Measurements from ENCODE around the gene MRGPRX1.
A peak's percentile ranks its signal among the peaks of the same experiment; 100 is the strongest.

Gene MRGPRX1

GRCh38 chr11:18974192-18974591, 35.0 kb upstream of the MRGPRX1 start:
- Histone ChIP-seq H2BK5ac (ENCODE audit: low read depth, low read length, poor library complexity) (no peak overlapping the region), H3K27ac (ENCODE audit: low read depth, low read length) (no peak overlapping the region), H3K23ac (ENCODE audit: low read length) (no peak overlapping the region), H3K79me1 (ENCODE audit: low read length) (no peaks in the 10 kb centered on the region), H2AK5ac (ENCODE audit: low read length) (no peak overlapping the region), H2BK12ac (ENCODE audit: low read length) (no peak overlapping the region), H4K8ac (ENCODE audit: low read depth, low read length) (no peak overlapping the region), H3K9ac (ENCODE audit: low read length) (no peak overlapping the region), H3K4me3 (ENCODE audit: low read depth, low read length) (no peak overlapping the region), H3K9me3 (ENCODE audit: insufficient read depth, low read depth, low read length) (peaks cover 4% of the 10 kb centered on the region), H3K36me3 (ENCODE audit: control insufficient read depth in 1 of 2, insufficient read depth in 2 of 2, low read length in 2 of 2) (no peaks in the 10 kb centered on the region), H3K18ac (ENCODE audit: low read length) (no peak overlapping the region), H3K4me2 (ENCODE audit: low read length) (no peak overlapping the region), H3K4me1 (ENCODE audit: control insufficient read depth in 1 of 2, insufficient read depth in 2 of 2, low read length in 2 of 2) (peaks cover 0 to 2% of the 10 kb centered on the region in 2 experiments), H3K27me3 (ENCODE audit: insufficient read depth, low read length) (no peaks in the 10 kb centered on the region), H2AFZ (ENCODE audit: insufficient read depth, low read length, poor library complexity) (no peak overlapping the region), H4K12ac (ENCODE audit: low read depth, low read length) (no peak overlapping the region), H2BK120ac (ENCODE audit: insufficient read depth, low read length, poor library complexity) (no peak overlapping the region), H3K79me2 (ENCODE audit: control insufficient read depth, insufficient read depth, low read length, poor library complexity) (no peaks in the 10 kb centered on the region), H3K4ac (ENCODE audit: low read depth, low read length) (no peak overlapping the region), H4K91ac (ENCODE audit: low read depth, low read length) (no peak overlapping the region), H3K14ac (ENCODE audit: low read length) (no peak overlapping the region)
- no CpG with 5 or more reads among the region's 1 CpG for WGBS (ENCODE audit: extremely low coverage, insufficient coverage, insufficient read length)
- peak in 1 of 2 donors; percentile 1 for DNase-seq

GRCh38 chr11:18972336-18972735, 33.1 kb upstream of the MRGPRX1 start:
- no CpG with 5 or more reads among the region's 16 CpGs for WGBS (ENCODE audit: extremely low coverage, insufficient coverage, insufficient read length)
- Histone ChIP-seq H3K9me3 (ENCODE audit: insufficient read depth, low read depth, low read length) (peaks cover 4% of the 10 kb centered on the region), H2BK12ac (ENCODE audit: low read length) (no peak overlapping the region), H4K8ac (ENCODE audit: low read depth, low read length) (no peak overlapping the region), H2AFZ (ENCODE audit: insufficient read depth, low read length, poor library complexity) (no peak overlapping the region), H3K27me3 (ENCODE audit: insufficient read depth, low read length) (no peaks in the 10 kb centered on the region), H2BK120ac (ENCODE audit: insufficient read depth, low read length, poor library complexity) (no peak overlapping the region), H4K91ac (ENCODE audit: low read depth, low read length) (no peak overlapping the region), H3K4me3 (ENCODE audit: low read depth, low read length) (no peak overlapping the region), H3K18ac (ENCODE audit: low read length) (no peak overlapping the region), H3K4me2 (ENCODE audit: low read length) (no peak overlapping the region), H3K27ac (ENCODE audit: low read depth, low read length) (no peak overlapping the region), H3K4me1 (ENCODE audit: control insufficient read depth in 1 of 2, insufficient read depth in 2 of 2, low read length in 2 of 2) (peaks cover 0 to 2% of the 10 kb centered on the region in 2 experiments), H4K12ac (ENCODE audit: low read depth, low read length) (no peak overlapping the region), H3K36me3 (ENCODE audit: control insufficient read depth in 1 of 2, insufficient read depth in 2 of 2, low read length in 2 of 2) (no peaks in the 10 kb centered on the region), H3K79me2 (ENCODE audit: control insufficient read depth, insufficient read depth, low read length, poor library complexity) (no peaks in the 10 kb centered on the region), H3K79me1 (ENCODE audit: low read length) (no peaks in the 10 kb centered on the region), H3K14ac (ENCODE audit: low read length) (no peak overlapping the region), H3K4ac (ENCODE audit: low read depth, low read length) (no peak overlapping the region), H3K23ac (ENCODE audit: low read length) (no peak overlapping the region), H2BK5ac (ENCODE audit: low read depth, low read length, poor library complexity) (no peak overlapping the region), H2AK5ac (ENCODE audit: low read length) (no peak overlapping the region), H3K9ac (ENCODE audit: low read length) (no peak overlapping the region)
- no peak for DNase-seq

- no peak overlapping the region for H4K12ac ChIP-seq (ENCODE audit: low read depth, low read length)
- no peak overlapping the region for H3K4ac ChIP-seq (ENCODE audit: low read depth, low read length)
- no peaks in the 10 kb centered on the region for H3K79me2 ChIP-seq (ENCODE audit: control insufficient read depth, insufficient read depth, low read length, poor library complexity)
- H2BK12ac ChIP-seq (ENCODE audit: low read length) = no peak overlapping the region
- H3K79me1 ChIP-seq (ENCODE audit: low read length) = no peaks in the 10 kb centered on the region
- H3K9ac ChIP-seq (ENCODE audit: low read length) = no peak overlapping the region
- H3K4me2 ChIP-seq (ENCODE audit: low read length) = no peak overlapping the region
- H3K27me3 ChIP-seq (ENCODE audit: insufficient read depth, low read length) = no peaks in the 10 kb centered on the region
- WGBS (ENCODE audit: extremely low coverage, insufficient coverage, insufficient read length) = no CpG with 5 or more reads among the region's 3 CpGs
- DNase-seq = no peak
- H4K91ac ChIP-seq (ENCODE audit: low read depth, low read length) = no peak overlapping the region
- H2BK120ac ChIP-seq (ENCODE audit: insufficient read depth, low read length, poor library complexity) = no peak overlapping the region
- H3K18ac ChIP-seq (ENCODE audit: low read length) = no peak overlapping the region
- no peak overlapping the region for H3K23ac ChIP-seq (ENCODE audit: low read length)
- H3K4me3 ChIP-seq (ENCODE audit: low read depth, low read length) = no peak overlapping the region
- peaks cover 0 to 2% of the 10 kb centered on the region in 2 experiments for H3K4me1 ChIP-seq (ENCODE audit: control insufficient read depth in 1 of 2, insufficient read depth in 2 of 2, low read length in 2 of 2)
- H3K36me3 ChIP-seq (ENCODE audit: control insufficient read depth in 1 of 2, insufficient read depth in 2 of 2, low read length in 2 of 2) = no peaks in the 10 kb centered on the region
- no peak overlapping the region for H3K27ac ChIP-seq (ENCODE audit: low read depth, low read length)
- H3K14ac ChIP-seq (ENCODE audit: low read length) = no peak overlapping the region
- no peak overlapping the region for H2BK5ac ChIP-seq (ENCODE audit: low read depth, low read length, poor library complexity)
- no peak overlapping the region for H4K8ac ChIP-seq (ENCODE audit: low read depth, low read length)
- no peak overlapping the region for H2AK5ac ChIP-seq (ENCODE audit: low read length)
- no peak overlapping the region for H2AFZ ChIP-seq (ENCODE audit: insufficient read depth, low read length, poor library complexity)
- H3K9me3 ChIP-seq (ENCODE audit: insufficient read depth, low read depth, low read length) = peaks cover 4% of the 10 kb centered on the region
Measured at GRCh38 chr11:18969720-18970119, 30.5 kb upstream of the MRGPRX1 start.

GRCh38 chr11:18958221-18958910, 19.2 kb upstream of the MRGPRX1 start:
- WGBS (ENCODE audit: extremely low coverage, insufficient coverage, insufficient read length) = no CpG with 5 or more reads among the region's 1 CpG
- no peak overlapping the region for H4K91ac ChIP-seq (ENCODE audit: low read depth, low read length)

More at GRCh38 chr11:18958221-18958910, 19.2 kb upstream of the MRGPRX1 start:
- H2BK5ac ChIP-seq (ENCODE audit: low read depth, low read length, poor library complexity) = no peak overlapping the region
- no peaks in the 10 kb centered on the region for H3K36me3 ChIP-seq (ENCODE audit: control insufficient read depth in 1 of 2, insufficient read depth in 2 of 2, low read length in 2 of 2)
- no peak overlapping the region for H3K23ac ChIP-seq (ENCODE audit: low read length)
- H2AFZ ChIP-seq (ENCODE audit: insufficient read depth, low read length, poor library complexity) = no peak overlapping the region
- H2BK12ac ChIP-seq (ENCODE audit: low read length) = no peak overlapping the region
- no peak overlapping the region for H3K9ac ChIP-seq (ENCODE audit: low read length)
- no peak overlapping the region for H2AK5ac ChIP-seq (ENCODE audit: low read length)
- H3K79me2 ChIP-seq (ENCODE audit: control insufficient read depth, insufficient read depth, low read length, poor library complexity) = no peaks in the 10 kb centered on the region
- no peak overlapping the region for H4K12ac ChIP-seq (ENCODE audit: low read depth, low read length)
- no peak overlapping the region for H3K27ac ChIP-seq (ENCODE audit: low read depth, low read length)
- no peak overlapping the region for H4K8ac ChIP-seq (ENCODE audit: low read depth, low read length)
- H3K14ac ChIP-seq (ENCODE audit: low read length) = no peak overlapping the region
- H3K18ac ChIP-seq (ENCODE audit: low read length) = no peak overlapping the region
- peak overlapping the region; percentile 21 for H3K4me2 ChIP-seq (ENCODE audit: low read length)
- DNase-seq = peak in 1 of 2 donors; percentile 38
- H3K79me1 ChIP-seq (ENCODE audit: low read length) = no peaks in the 10 kb centered on the region
- no peaks in the 10 kb centered on the region for H3K9me3 ChIP-seq (ENCODE audit: insufficient read depth, low read depth, low read length)
- H3K4me1 ChIP-seq (ENCODE audit: control insufficient read depth in 1 of 2, insufficient read depth in 2 of 2, low read length in 2 of 2) = peaks cover 0 to 5% of the 10 kb centered on the region in 2 experiments
- no peak overlapping the region for H3K4ac ChIP-seq (ENCODE audit: low read depth, low read length)
- no peak overlapping the region for H3K4me3 ChIP-seq (ENCODE audit: low read depth, low read length)
- no peaks in the 10 kb centered on the region for H3K27me3 ChIP-seq (ENCODE audit: insufficient read depth, low read length)
- no peak overlapping the region for H2BK120ac ChIP-seq (ENCODE audit: insufficient read depth, low read length, poor library complexity)
